SK-N-SH treated with all-trans-retinoic acid at 6 μM for 48 hours (cell line): ENCODE results near the gene SPRR1A.

Source experiments
- ATAC-seq: fragments of 200-7000 bp; cut with Tn5 transposase; 3 replicates; pipeline ENCODE4 v1.9.1; 2020; ENCODE audit warnings: mild to moderate bottlenecking, moderate library complexity
- ARNTL ChIP-seq: fragments of 450-650 bp; formaldehyde crosslinking; IDR thresholded peaks from 2 replicates; pipeline ENCODE4 v1.5.0; 2020; ENCODE audit warnings: low read depth, mild to moderate bottlenecking, moderate library complexity, borderline replicate concordance
- BACH2 ChIP-seq: fragments of 250-450 bp; sonication (Bioruptor Pico); IDR thresholded peaks from 2 replicates; pipeline ENCODE4 v1.9.0; 2021; ENCODE audit warnings: mild to moderate bottlenecking, borderline replicate concordance
- CREB5 ChIP-seq: fragments of 250-450 bp; sonication (Bioruptor Pico); IDR thresholded peaks from 2 replicates; pipeline ENCODE4 v1.5.1; 2020; ENCODE audit warnings: low read depth, mild to moderate bottlenecking, moderate library complexity
- CSDC2 ChIP-seq: fragments of 250-450 bp; sonication (Bioruptor Pico); IDR thresholded peaks from 2 replicates; pipeline ENCODE4 v1.5.0; 2020; ENCODE audit warnings: mild to moderate bottlenecking, moderate library complexity
- CSRNP3 ChIP-seq: fragments of 250-450 bp; sonication (Bioruptor Pico); IDR thresholded peaks from 2 replicates; pipeline ENCODE4 v1.5.1; 2021; ENCODE audit warnings: mild to moderate bottlenecking, moderate library complexity
- ESRRG ChIP-seq: fragments of 250-450 bp; sonication (Bioruptor Pico); IDR thresholded peaks from 2 replicates; pipeline ENCODE4 v1.6.1; 2021; ENCODE audit warnings: mild to moderate bottlenecking
- GLIS3 ChIP-seq: fragments of 250-450 bp; sonication (Bioruptor Pico); IDR thresholded peaks from 2 replicates; pipeline ENCODE4 v1.5.0; 2020; ENCODE audit warnings: mild to moderate bottlenecking, moderate library complexity
- ISL1 ChIP-seq: fragments of 250-450 bp; sonication (Bioruptor Pico); IDR thresholded peaks from 2 replicates; pipeline ENCODE4 v2.1.2; 2022; ENCODE audit warnings: mild to moderate bottlenecking, moderate library complexity
- OSR1 ChIP-seq: fragments of 250-450 bp; sonication (Bioruptor Pico); IDR thresholded peaks from 2 replicates; pipeline ENCODE4 v1.8.0; 2022; ENCODE audit warnings: moderate library complexity, mild to moderate bottlenecking, inconsistent platforms
- PATZ1 ChIP-seq: fragments of 250-450 bp; sonication (Bioruptor Pico); IDR thresholded peaks from 2 replicates; pipeline ENCODE4 v1.8.0; 2020; ENCODE audit warnings: mild to moderate bottlenecking, moderate library complexity, borderline replicate concordance
- POU6F1 ChIP-seq: fragments of 250-450 bp; sonication (Bioruptor Pico); IDR thresholded peaks from 2 replicates; pipeline ENCODE4 v1.8.0; 2021; ENCODE audit warnings: low read depth, mild to moderate bottlenecking, moderate library complexity, borderline replicate concordance
- PPARA ChIP-seq: fragments of 250-450 bp; sonication (Bioruptor Pico); IDR thresholded peaks from 2 replicates; pipeline ENCODE4 v1.5.0; 2020; ENCODE audit warnings: mild to moderate bottlenecking, borderline replicate concordance
- RARB ChIP-seq: fragments of 250-450 bp; sonication (Bioruptor Pico); IDR thresholded peaks from 2 replicates; pipeline ENCODE4 v1.8.0; 2021; ENCODE audit warnings: mild to moderate bottlenecking, moderate library complexity
- SNAI2 ChIP-seq: fragments of 250-450 bp; sonication (Bioruptor Pico); IDR thresholded peaks from 2 replicates; pipeline ENCODE4 v1.5.0; 2020; ENCODE audit warnings: mild to moderate bottlenecking, moderate library complexity
- TCF4 ChIP-seq: fragments of 250-450 bp; sonication (Bioruptor Pico); IDR thresholded peaks from 2 replicates; pipeline ENCODE4 v1.8.0; 2021; ENCODE audit warnings: mild to moderate bottlenecking, moderate library complexity, borderline replicate concordance
- TOX ChIP-seq: fragments of 250-450 bp; sonication (Bioruptor Pico); IDR thresholded peaks from 2 replicates; pipeline ENCODE4 v1.8.0; 2021; ENCODE audit warnings: mild to moderate bottlenecking, moderate library complexity, borderline replicate concordance
- TSHZ2 ChIP-seq: fragments of 250-450 bp; sonication (Bioruptor Pico); IDR thresholded peaks from 2 replicates; pipeline ENCODE4 v1.5.0; 2020; ENCODE audit warnings: mild to moderate bottlenecking, moderate library complexity
- ZC3H10 ChIP-seq: fragments of 250-450 bp; sonication (Bioruptor Pico); IDR thresholded peaks from 2 replicates; pipeline ENCODE4 v1.5.1; 2021; ENCODE audit warnings: mild to moderate bottlenecking, moderate library complexity
- ZFP3 ChIP-seq: fragments of 250-450 bp; sonication (Bioruptor Pico); IDR thresholded peaks from 2 replicates; pipeline ENCODE4 v1.5.0; 2020; ENCODE audit warnings: mild to moderate bottlenecking, moderate library complexity
- ZFP30 ChIP-seq: fragments of 450-650 bp; formaldehyde crosslinking; IDR thresholded peaks from 2 replicates; pipeline ENCODE4 v1.5.0; 2022; ENCODE audit warnings: mild to moderate bottlenecking, moderate library complexity
- ZNF565 ChIP-seq: fragments of 450-650 bp; formaldehyde crosslinking; conservative IDR thresholded peaks from 2 replicates; pipeline ENCODE4 v1.5.0; 2020; ENCODE audit warnings: low read depth, mild to moderate bottlenecking, moderate library complexity
- ZNF8 ChIP-seq: fragments of 450-650 bp; formaldehyde crosslinking; IDR thresholded peaks from 2 replicates; pipeline ENCODE4 v1.5.0; 2020; ENCODE audit warnings: mild to moderate bottlenecking, moderate library complexity

Gene SPRR1A

GRCh38 chr1:152997901-152998300, 14.0 kb downstream of the SPRR1A start (continued):
- no peak for TF ChIP-seq TSHZ2 (CRISPR knock-in tag)
- TF ChIP-seq TOX: no peak
- TF ChIP-seq RARB (CRISPR knock-in tag): no peak
- no peak for TF ChIP-seq ZFP3 (CRISPR knock-in tag)
- TF ChIP-seq ZNF565 (CRISPR knock-in tag): no peak
- TF ChIP-seq CSDC2 (CRISPR knock-in tag): no peak
- no peak for TF ChIP-seq ESRRG (CRISPR knock-in tag)
- no peak for TF ChIP-seq GLIS3
- no peak for TF ChIP-seq SNAI2 (CRISPR knock-in tag)
- TF ChIP-seq ISL1 (CRISPR knock-in tag): no peak
- TF ChIP-seq OSR1 (CRISPR knock-in tag): no peak
- no peak for TF ChIP-seq ZFP30 (CRISPR knock-in tag)
- TF ChIP-seq PPARA (CRISPR knock-in tag): no peak
- no peak for TF ChIP-seq BACH2

GRCh38 chr1:152998476-152998875, 14.6 kb downstream of the SPRR1A start:
- no peak for ATAC-seq
- TF ChIP-seq RARB (CRISPR knock-in tag): no peak
- TF ChIP-seq ZFP3 (CRISPR knock-in tag): no peak
- no peak for TF ChIP-seq TSHZ2 (CRISPR knock-in tag)

- TF ChIP-seq SNAI2 (CRISPR knock-in tag): no peak
- TF ChIP-seq POU6F1 (CRISPR knock-in tag): no peak
- no peak for TF ChIP-seq OSR1 (CRISPR knock-in tag)
- TF ChIP-seq CSDC2 (CRISPR knock-in tag): no peak
- TF ChIP-seq TCF4: no peak
- TF ChIP-seq TOX: no peak
- no peak for TF ChIP-seq ZNF8 (CRISPR knock-in tag)
- TF ChIP-seq ZNF565 (CRISPR knock-in tag): no peak
- TF ChIP-seq ISL1 (CRISPR knock-in tag): no peak
- TF ChIP-seq ESRRG (CRISPR knock-in tag): no peak
- no peak for TF ChIP-seq ZC3H10
- TF ChIP-seq TSHZ2 (CRISPR knock-in tag): no peak
- TF ChIP-seq GLIS3: no peak
- no peak for TF ChIP-seq ARNTL
- TF ChIP-seq BACH2: no peak
- no peak for TF ChIP-seq CSRNP3
- TF ChIP-seq PPARA (CRISPR knock-in tag): no peak
- TF ChIP-seq PATZ1 (CRISPR knock-in tag): no peak
- no peak for TF ChIP-seq RARB (CRISPR knock-in tag)
- TF ChIP-seq CREB5 (CRISPR knock-in tag): no peak
- no peak for ATAC-seq
These were observed 15.9 kb downstream of the SPRR1A start for GRCh38 chr1:152999818-153000217.
